Measurements from ENCODE around the gene MOXD1.

- TF ChIP-seq CTCF (IDR thresholded peaks at IDR 0.05) (no peak), POLR2A (IDR thresholded peaks at IDR 0.05) (no peak)
These were observed 154.5 kb downstream of the MOXD1 start for GRCh38 chr6:132246632-132247270.

All from prostate gland (tissue), 2 donors.